ENCODE data around the gene CACNA1C.
"Not testable (repeated sequence)": the region's sequence is repeated elsewhere in the genome, so short reads cannot be mapped to it uniquely, and the experiment has no call there.

CACNA1C gene

DNA sequence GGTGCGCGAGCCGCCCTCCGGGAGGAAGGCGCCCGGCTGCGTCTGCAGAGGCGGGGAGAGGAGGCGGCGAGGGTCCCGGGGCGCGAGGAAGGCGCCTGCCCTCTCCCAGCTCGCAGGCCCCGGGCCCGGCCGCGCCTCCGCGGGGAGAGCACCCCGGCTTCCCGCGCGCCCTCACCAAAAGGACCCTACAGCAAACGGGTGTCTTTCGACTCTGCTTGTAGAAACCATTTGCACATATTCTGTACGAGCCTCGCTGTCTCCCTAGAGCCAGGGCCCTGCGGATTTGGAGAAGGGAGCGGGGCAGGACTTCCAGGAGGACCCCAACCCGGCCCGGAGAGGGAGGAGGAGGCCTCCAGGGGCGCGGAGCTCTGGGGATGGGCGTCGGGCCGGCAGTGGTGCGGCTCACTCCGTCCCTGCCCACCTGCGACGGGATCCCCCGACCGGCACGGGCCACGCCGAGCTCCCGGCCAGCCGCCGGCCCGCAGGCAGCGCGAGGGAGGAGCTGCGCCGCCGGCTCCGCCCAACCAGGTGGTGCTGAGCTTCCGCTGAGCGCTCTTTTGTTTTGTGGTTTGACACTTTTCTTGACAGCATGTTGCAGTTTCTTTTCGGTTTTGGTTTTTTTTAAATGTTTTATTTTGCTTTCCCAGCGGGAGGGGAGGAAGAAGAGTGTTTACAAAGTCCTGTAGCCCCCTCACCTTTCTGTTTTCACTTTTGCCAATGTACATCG lies 638.7 kb downstream of the CACNA1C start:
- no peak for DNase-seq (ENCODE audit: low spot score)

- DNase-seq (ENCODE audit: low spot score): no peak
Observed at GRCh38 chr12:2692080-2692479, 639.3 kb downstream of the CACNA1C start.

- DNase-seq (ENCODE audit: low spot score): no peak
Observed at GRCh38 chr12:2693244-2693860, 640.6 kb downstream of the CACNA1C start.

GRCh38 chr12:2693980-2694610 lies 641.3 kb downstream of the CACNA1C start:
- DNase-seq (ENCODE audit: low spot score): no peak

GRCh38 chr12:2696136-2696535 lies 643.3 kb downstream of the CACNA1C start:
- DNase-seq (ENCODE audit: low spot score): no peak

- no peak for DNase-seq (ENCODE audit: low spot score)
Observed at GRCh38 chr12:2697057-2697800, 644.4 kb downstream of the CACNA1C start.

GRCh38 chr12:2698566-2698965 lies 645.8 kb downstream of the CACNA1C start:
- DNase-seq (ENCODE audit: low spot score): no peak

- DNase-seq (ENCODE audit: low spot score): no peak
Observed at GRCh38 chr12:2710701-2711100, 657.9 kb downstream of the CACNA1C start.

DNA sequence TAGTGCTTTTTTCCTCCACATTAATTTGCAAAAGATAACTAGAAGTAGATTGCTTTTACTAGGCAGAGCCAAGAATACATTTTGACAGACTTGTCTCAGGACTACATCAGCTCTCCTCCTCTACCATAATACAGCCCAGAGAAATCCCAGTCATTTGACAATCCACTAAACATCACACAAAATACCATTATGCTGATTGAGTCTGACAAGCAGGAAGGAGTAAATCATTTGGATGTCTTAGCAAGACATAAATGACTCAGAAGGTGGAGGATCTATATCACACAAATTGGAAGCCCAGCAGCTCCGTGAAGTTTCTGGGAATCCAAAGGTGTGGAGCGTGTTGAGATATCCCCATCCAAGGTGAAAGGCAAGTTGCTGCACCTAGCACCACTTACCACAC lies 666.6 kb downstream of the CACNA1C start:
- no peak for DNase-seq (ENCODE audit: low spot score)

DNA sequence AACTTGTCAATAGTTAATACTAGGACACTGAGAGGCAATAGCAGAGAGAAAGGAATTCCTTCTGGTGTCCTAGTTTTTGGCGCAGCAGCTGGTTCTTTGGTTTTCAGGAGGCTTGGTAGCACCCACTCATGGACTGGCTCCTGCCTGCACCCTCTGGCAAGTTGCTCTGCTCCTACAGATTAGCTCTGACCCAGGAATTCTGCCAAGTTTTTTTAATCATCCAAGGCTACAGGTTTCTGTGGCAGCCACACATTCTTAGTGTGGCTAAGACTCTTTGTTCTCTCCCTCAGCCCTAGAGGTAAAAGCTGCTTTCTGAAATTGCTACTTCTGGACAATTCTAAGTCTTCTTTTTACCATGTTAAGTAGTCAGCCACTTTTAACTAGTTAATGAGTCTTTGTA lies 670.0 kb downstream of the CACNA1C start:
- DNase-seq (ENCODE audit: low spot score): no peak

- no peak for DNase-seq (ENCODE audit: low spot score)
Observed at GRCh38 chr12:2732290-2732689, 679.5 kb downstream of the CACNA1C start.

GRCh38 chr12:2733493-2734355 lies 680.9 kb downstream of the CACNA1C start:
- no peak for DNase-seq (ENCODE audit: low spot score)

- no peak for DNase-seq (ENCODE audit: low spot score)
Observed at GRCh38 chr12:2735432-2735831, 682.6 kb downstream of the CACNA1C start.

GRCh38 chr12:2737656-2738241 lies 685.0 kb downstream of the CACNA1C start:
- no peak for DNase-seq (ENCODE audit: low spot score)

DNA sequence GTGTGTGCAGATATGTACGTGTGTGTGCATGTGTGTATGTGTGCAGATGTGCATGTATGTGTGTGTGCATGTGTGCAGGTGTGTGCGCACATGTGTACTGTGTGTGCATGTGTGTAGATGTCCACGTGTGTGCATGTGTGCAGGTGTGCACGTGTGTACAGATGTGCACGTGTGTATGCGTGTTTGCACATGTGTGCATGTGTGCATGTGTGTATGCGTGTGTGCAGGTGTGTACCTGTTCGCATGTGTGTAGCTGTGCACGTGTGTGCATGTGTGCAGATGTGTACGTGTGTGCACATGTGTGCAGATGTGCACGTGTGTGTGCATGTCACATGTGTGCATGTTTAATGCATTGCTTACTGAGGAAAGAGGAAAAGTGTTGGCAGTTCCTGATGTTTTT lies 686.3 kb downstream of the CACNA1C start:
- no peak for DNase-seq (ENCODE audit: low spot score)

DNA sequence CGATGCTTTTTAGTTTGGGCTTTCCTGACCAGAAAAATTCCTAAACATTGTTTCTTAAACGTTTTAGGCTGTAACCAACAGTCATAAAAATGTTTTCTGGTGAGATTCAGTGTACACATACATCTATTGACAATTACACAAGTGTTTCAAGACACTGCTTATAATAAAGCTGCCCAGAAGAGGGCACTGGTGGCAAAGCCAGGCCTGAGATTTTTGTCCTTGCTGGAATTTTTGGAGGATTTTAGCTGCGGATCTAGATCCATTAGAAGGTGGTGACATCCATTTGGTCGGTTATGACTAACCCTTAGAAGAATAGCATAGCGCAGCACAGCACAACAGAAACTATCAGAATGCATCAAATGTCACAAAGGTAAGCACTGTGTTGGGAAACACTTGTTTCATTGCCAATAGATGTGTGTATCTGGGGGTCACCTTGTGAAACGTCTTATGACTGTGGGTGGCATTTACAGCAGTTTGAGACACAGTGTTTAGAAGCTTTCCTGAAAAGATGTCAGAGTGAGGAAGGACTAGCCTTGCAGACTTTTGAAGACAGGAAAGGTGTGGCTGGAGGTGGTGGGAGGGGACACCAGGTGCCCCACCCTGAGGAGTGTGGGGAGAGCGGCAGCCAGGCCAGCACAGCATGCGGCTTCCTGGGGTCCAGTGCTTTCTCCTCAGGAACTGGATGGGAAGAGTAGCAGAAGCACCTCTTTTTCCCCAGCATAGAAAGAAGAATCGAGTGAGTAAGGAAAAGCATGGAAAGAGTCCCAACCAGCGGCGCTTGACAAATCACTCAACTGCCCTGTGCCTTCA lies 687.2 kb downstream of the CACNA1C start:
- DNase-seq (ENCODE audit: low spot score): peak; percentile 48

- DNase-seq (ENCODE audit: low spot score): not testable (repeated sequence)
Observed at GRCh38 chr12:2742037-2742436, 689.2 kb downstream of the CACNA1C start.

- DNase-seq (ENCODE audit: low spot score): no peak
Observed at GRCh38 chr12:2743478-2743877, 690.7 kb downstream of the CACNA1C start.

- no peak for DNase-seq (ENCODE audit: low spot score)
Observed at GRCh38 chr12:2745655-2746054, 692.9 kb downstream of the CACNA1C start.

Measured in GM03348 (cell line).